Measurements from ENCODE around the gene FNDC7.
"Not testable (repeated sequence)": the region's sequence is repeated elsewhere in the genome, so short reads cannot be mapped to it uniquely, and the experiment has no call there.

The FNDC7 gene

GRCh38 chr1:108699375-108700332 lies 13.1 kb upstream of the FNDC7 start:
- DNase-seq = no peak

GRCh38 chr1:108701176-108701849 lies 11.4 kb upstream of the FNDC7 start:
- no peak for DNase-seq

GRCh38 chr1:108702109-108702508 lies 10.6 kb upstream of the FNDC7 start:
- not testable (repeated sequence) for DNase-seq

GRCh38 chr1:108703939-108704338 lies 8.8 kb upstream of the FNDC7 start:
- DNase-seq = peak; percentile 81

- no peak for DNase-seq
These were observed 8.2 kb upstream of the FNDC7 start for GRCh38 chr1:108704496-108704895.

- DNase-seq = no peak
These were observed 6.1 kb upstream of the FNDC7 start for GRCh38 chr1:108706643-108707042.

- peak; percentile 59 for DNase-seq
These were observed 3.7 kb upstream of the FNDC7 start for GRCh38 chr1:108708691-108709660.

- no peak for DNase-seq
These were observed 3.2 kb downstream of the FNDC7 start for GRCh38 chr1:108715932-108716331.

- no peak for DNase-seq
These were observed 3.9 kb downstream of the FNDC7 start for GRCh38 chr1:108716437-108717230.

GRCh38 chr1:108717774-108718316 lies 5.1 kb downstream of the FNDC7 start:
- DNase-seq = no peak

GRCh38 chr1:108718927-108719655 lies 6.4 kb downstream of the FNDC7 start:
- no peak for DNase-seq

GRCh38 chr1:108719656-108720435 lies 7.1 kb downstream of the FNDC7 start:
- no peak for DNase-seq

- DNase-seq = no peak
These were observed 9.6 kb downstream of the FNDC7 start for GRCh38 chr1:108722292-108722691.

GRCh38 chr1:108725906-108726305 lies 13.2 kb downstream of the FNDC7 start:
- DNase-seq = no peak

GRCh38 chr1:108728327-108728923 lies 15.7 kb downstream of the FNDC7 start:
- no peak for DNase-seq

GRCh38 chr1:108729481-108729880 lies 16.8 kb downstream of the FNDC7 start:
- no peak for DNase-seq

- no peak for DNase-seq
These were observed 19.7 kb downstream of the FNDC7 start for GRCh38 chr1:108732398-108732797.

GRCh38 chr1:108734171-108734865 lies 21.6 kb downstream of the FNDC7 start:
- no peak for DNase-seq

- no peak for DNase-seq
These were observed 29.5 kb downstream of the FNDC7 start for GRCh38 chr1:108742253-108742652.

Measured in activated CD4-positive, alpha-beta T cell treated with anti-CD3 and anti-CD28 coated beads, Interleukin-2, amount 50 U/mL, for 16 hours (primary cell).